PC-3 (cell line): ENCODE data around the gene PSME1. TPM values are rescaled to one million over a fixed set of nuclear protein-coding genes. Genes with fewer than 3 reads are reported as not detected.

Experiments
- ATAC-seq: fragments of 200-7000 bp; cut with Tn5 transposase; 2 replicates; pipeline ENCODE4 v1.9.1; 2020; ENCODE audit warnings: mild to moderate bottlenecking, moderate library complexity
- BruUV-seq: library from RNA; stranded (reverse); fragments of 400-500 nt; replicated peaks from 2 replicates; lab custom pipeline; 2021; lab: Mats Ljungman, UMichigan
- CTCF ChIA-PET: fragments of 300-600 bp; sonication (Branson Sonifier 250); formaldehyde crosslinking; loops from one replicate; lab custom pipeline; 2022; ENCODE audit warnings: antibody characterized with exemption; lab: Charles Lee
- POLR2A ChIA-PET: fragments of 300-600 bp; sonication (Branson Sonifier 250); formaldehyde crosslinking; loops from one replicate; lab custom pipeline; 2022; ENCODE audit warnings: antibody characterized with exemption; ENCODE audit not compliant: unreplicated experiment; lab: Charles Lee
- DNase-seq: peaks from one replicate; pipeline ENCODE4 v3.0.0-alpha.2; 2015
- H2AFZ ChIP-seq: fragments of 300-600 bp; sonication (generic); 2 replicates; pipeline ENCODE4 v1.6.0; 2016; ENCODE audit warnings: antibody characterized with exemption, low read length
- H3F3A ChIP-seq: fragments of 300-600 bp; sonication (generic); one replicate; pipeline ENCODE4 v1.6.0; 2017; ENCODE audit warnings: antibody characterized with exemption, low read length, control low read depth, mild to moderate bottlenecking; ENCODE audit not compliant: unreplicated experiment
- H3K27ac ChIP-seq: fragments of 300-600 bp; sonication (generic); 2 replicates; pipeline ENCODE4 v1.5.1; 2016; ENCODE audit warnings: mild to moderate bottlenecking, low read length
- H3K27me3 ChIP-seq: fragments of 300-600 bp; sonication (generic); 2 replicates; pipeline ENCODE4 v1.6.1; 2016; ENCODE audit warnings: low read length, mixed read lengths
- H3K36me3 ChIP-seq: fragments of 300-600 bp; sonication (generic); 2 replicates; pipeline ENCODE4 v1.6.1; 2016; ENCODE audit warnings: low read depth, mixed run types, low read length, mixed read lengths
- H3K4me1 ChIP-seq: fragments of 300-600 bp; sonication (generic); 2 replicates; pipeline ENCODE4 v1.5.1; 2016; ENCODE audit warnings: low read length; ENCODE audit not compliant: insufficient read depth
- H3K4me2 ChIP-seq: fragments of 300-600 bp; sonication (generic); 2 replicates; pipeline ENCODE4 v1.6.0; 2016; ENCODE audit warnings: low read length
- H3K4me3 ChIP-seq: fragments of 300-600 bp; sonication (generic); 2 replicates; pipeline ENCODE4 v1.5.1; 2016; ENCODE audit warnings: mild to moderate bottlenecking, low read length, mixed read lengths
- H3K79me2 ChIP-seq: fragments of 300-600 bp; sonication (generic); 2 replicates; pipeline ENCODE4 v1.6.1; 2017; ENCODE audit warnings: low read length, mixed read lengths
- H3K9ac ChIP-seq: fragments of 300-600 bp; sonication (generic); 2 replicates; pipeline ENCODE4 v1.6.0; 2016; ENCODE audit warnings: mild to moderate bottlenecking, low read length
- H3K9me2 ChIP-seq: fragments of 300-600 bp; sonication (generic); replicated peaks from 2 replicates; pipeline ENCODE4 v1.6.1; 2016; ENCODE audit warnings: mixed run types, low read length, mixed read lengths
- H3K9me3 ChIP-seq: fragments of 300-600 bp; sonication (generic); 2 replicates; pipeline ENCODE4 v1.6.1; 2016; ENCODE audit warnings: low read length, mixed read lengths
- H4K20me1 ChIP-seq: fragments of 300-600 bp; sonication (generic); 2 replicates; pipeline ENCODE4 v1.6.1; 2016; ENCODE audit warnings: low read length, mixed read lengths
- CTCF ChIP-seq: fragments of 300-600 bp; sonication (generic); conservative IDR thresholded peaks from 2 replicates; pipeline ENCODE4 v1.5.1; 2017; ENCODE audit warnings: antibody characterized with exemption, low read depth, mild to moderate bottlenecking, low read length
- EZH2 ChIP-seq: fragments of 300-600 bp; sonication (generic); IDR thresholded peaks from one replicate; pipeline ENCODE4 v1.6.1; 2017; ENCODE audit warnings: antibody characterized with exemption, mild to moderate bottlenecking, low read length; ENCODE audit not compliant: unreplicated experiment
- EZH2phosphoT487 ChIP-seq: fragments of 300-600 bp; sonication (generic); IDR thresholded peaks from 2 replicates; pipeline ENCODE4 v1.6.1; 2018; ENCODE audit warnings: mild to moderate bottlenecking, antibody characterized with exemption, low read length, borderline replicate concordance
- intact Hi-C: fragments of 100-400 bp; cut with micrococcal nuclease; formaldehyde crosslinking; loops from 2 replicates; pipeline ENCODE4 v1.9.0; 2023
- total RNA-seq: library from RNA; depleted of rRNA; stranded (reverse); fragments of >200 nt; gene quantifications from 2 replicates; pipeline ENCODE4 v1.2.3, GENCODE V29; 2014

The PSME1 gene
- total RNA-seq, 1 experiment from 2014 or later = 163 TPM

- intact Hi-C loops = loop anchor here (2.0 kb wide), 1 partner anchor 101 kb away; no protein-coding TSS in a partner anchor
- BruUV-seq = no TSS peak
- Histone ChIP-seq H3K27ac (no peak overlapping the region), H3K36me3 (peaks cover 35% of the 10 kb centered on the region), H4K20me1 (no peaks in the 10 kb centered on the region), H2AFZ (no peak overlapping the region), H3K9me3 (no peaks in the 10 kb centered on the region), H3K9ac (no peak overlapping the region), H3K79me2 (no peaks in the 10 kb centered on the region), H3K4me2 (no peak overlapping the region), H3K4me1 (peaks cover 13% of the 10 kb centered on the region), H3F3A (peaks cover 4% of the 10 kb centered on the region), H3K9me2 (no peaks in the 10 kb centered on the region), H3K27me3 (no peaks in the 10 kb centered on the region), H3K4me3 (no peak overlapping the region)
- ATAC-seq (no peak), DNase-seq (no peak)
- POLR2A ChIA-PET = interaction anchor here (0.5 kb wide), 1 partner anchor 54 kb away, joined by 3 read pairs; no protein-coding TSS in a partner anchor
- TF ChIP-seq EZH2 (no peak), EZH2phosphoT487 (no peak), CTCF (no peak)
- CTCF ChIA-PET = interaction anchor here (0.6 to 1.3 kb wide), 2 partner anchors 24 to 51 kb away, joined by 3 to 4 read pairs; partner anchors contain the start of gene PSME1
Measured at GRCh38 chr14:24159777-24160498, 23.9 kb downstream of the PSME1 start.

DNA sequence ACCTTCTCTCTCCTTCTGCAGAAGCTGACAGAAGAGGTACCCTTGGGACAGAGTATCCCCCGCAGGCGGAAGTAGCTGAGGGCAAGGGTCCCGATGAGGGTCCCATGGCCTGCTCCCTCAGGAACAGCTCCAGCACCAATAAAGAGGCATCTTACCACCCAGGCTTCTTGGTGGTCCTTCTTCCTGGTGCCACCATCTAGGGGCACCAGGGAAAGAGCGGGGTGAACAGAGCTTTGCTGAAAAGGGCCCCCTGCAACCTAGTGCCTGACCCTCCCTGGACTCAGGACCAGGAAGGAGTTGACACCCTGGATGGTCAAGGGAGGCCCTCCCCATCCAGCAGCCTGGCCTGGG lies 24.5 kb downstream of the PSME1 start:
- no peak for ATAC-seq
- ChIA-PET CTCF (interaction anchor here (1.2 to 1.3 kb wide), 3 partner anchors 24 to 102 kb away, joined by 4 to 7 read pairs (median 7); partner anchors contain the start of genes DCAF11, NRL and PSME1), POLR2A (interaction anchor here (0.5 to 0.9 kb wide), 2 partner anchors 55 to 67 kb away, joined by 3 to 4 read pairs; no protein-coding TSS in a partner anchor)
- H3K4me1 ChIP-seq = peaks cover 13% of the 10 kb centered on the region
- intact Hi-C loops = loop anchor here (2.0 kb wide), 1 partner anchor 102 kb away; no protein-coding TSS in a partner anchor
- H3K27me3 ChIP-seq = no peaks in the 10 kb centered on the region
- H3K4me2 ChIP-seq = no peak overlapping the region
- DNase-seq = no peak
- H3K4me3 ChIP-seq = no peak overlapping the region
- H3K79me2 ChIP-seq = no peaks in the 10 kb centered on the region
- peaks cover 30% of the 10 kb centered on the region for H3K36me3 ChIP-seq
- no peaks in the 10 kb centered on the region for H3K9me3 ChIP-seq
- peaks cover 2% of the 10 kb centered on the region for H3F3A ChIP-seq
- BruUV-seq = no TSS peak
- H3K27ac ChIP-seq = no peak overlapping the region
- TF ChIP-seq EZH2 (no peak), EZH2phosphoT487 (no peak), CTCF (no peak)
- no peaks in the 10 kb centered on the region for H3K9me2 ChIP-seq
- no peaks in the 10 kb centered on the region for H4K20me1 ChIP-seq
- no peak overlapping the region for H3K9ac ChIP-seq
- H2AFZ ChIP-seq = no peak overlapping the region
